Osteoblast (primary cell): ENCODE results near the gene ACVR1. TPM values are rescaled to one million over a fixed set of nuclear protein-coding genes. Genes with fewer than 3 reads are reported as not detected.

Experiments used
- DNase-seq: peaks from one replicate; pipeline ENCODE4 v3.0.0; 2011; ENCODE audit warnings: low spot score, mixed read lengths; ENCODE audit not compliant: insufficient read length; ENCODE audit errors: missing footprints
- H2AFZ ChIP-seq: 2 replicates; pipeline ENCODE4 v1.6.0; 2011; ENCODE audit warnings: mild to moderate bottlenecking, low read length
- H3K27ac ChIP-seq: 2 replicates; pipeline ENCODE4 v1.5.1; 2011; ENCODE audit warnings: mild to moderate bottlenecking, low read depth, low read length, moderate library complexity
- H3K27me3 ChIP-seq: 2 replicates; pipeline ENCODE4 v1.6.0; 2012; ENCODE audit warnings: mild to moderate bottlenecking, control low read depth, inconsistent platforms, low read length, moderate library complexity; ENCODE audit not compliant: insufficient read depth
- H3K36me3 ChIP-seq: 2 replicates; pipeline ENCODE4 v1.5.1; 2011; ENCODE audit warnings: mild to moderate bottlenecking, low read length, control low read depth, moderate library complexity; ENCODE audit not compliant: insufficient read depth
- H3K4me1 ChIP-seq: 2 replicates; pipeline ENCODE4 v1.5.1; 2011; ENCODE audit warnings: mild to moderate bottlenecking, low read length, control low read depth, moderate library complexity; ENCODE audit not compliant: insufficient read depth
- H3K4me2 ChIP-seq: 2 replicates; pipeline ENCODE4 v1.6.0; 2011; ENCODE audit warnings: mild to moderate bottlenecking, low read length; ENCODE audit not compliant: insufficient read depth
- H3K4me3 ChIP-seq: fragments of 200-600 bp; sonication (generic); 3 replicates; pipeline ENCODE4 v1.5.1; 2012; ENCODE audit warnings: mild to moderate bottlenecking, low read length, inconsistent platforms; ENCODE audit not compliant: insufficient read depth
- H3K79me2 ChIP-seq: 2 replicates; pipeline ENCODE4 v1.6.0; 2012; ENCODE audit warnings: mild to moderate bottlenecking, low read length, control low read depth, inconsistent platforms; ENCODE audit not compliant: insufficient read depth
- H3K9me3 ChIP-seq: 2 replicates; pipeline ENCODE4 v1.5.1; 2011; ENCODE audit warnings: low read depth, low read length, control low read depth
- H4K20me1 ChIP-seq: 2 replicates; pipeline ENCODE4 v1.6.0; 2012; ENCODE audit warnings: mild to moderate bottlenecking, low read length, control low read depth; ENCODE audit not compliant: insufficient read depth
- CTCF ChIP-seq: IDR thresholded peaks from 2 replicates; pipeline ENCODE4 v1.5.1; 2011; ENCODE audit warnings: mild to moderate bottlenecking, low read depth, low read length, moderate library complexity; ENCODE audit errors: extremely low read depth
- total RNA-seq: library from RNA; depleted of rRNA; stranded (reverse); fragments of >200 nt; gene quantifications from 2 replicates; pipeline ENCODE4 v1.2.3, GENCODE V29; 2012

The ACVR1 gene
- total RNA-seq, 1 donor = 52.5 TPM

GRCh38 chr2:157737656-157738055, 138.5 kb downstream of the ACVR1 start:
- H2AFZ ChIP-seq = no peak overlapping the region
- DNase-seq = no peak
- H3K9me3 ChIP-seq = no peaks in the 10 kb centered on the region
- no peaks in the 10 kb centered on the region for H3K79me2 ChIP-seq
- no peaks in the 10 kb centered on the region for H3K27me3 ChIP-seq
- H3K4me2 ChIP-seq = no peak overlapping the region
- no peaks in the 10 kb centered on the region for H4K20me1 ChIP-seq
- TF ChIP-seq CTCF = no peak
- no peak overlapping the region for H3K4me3 ChIP-seq
- no peak overlapping the region for H3K27ac ChIP-seq
- H3K4me1 ChIP-seq = no peaks in the 10 kb centered on the region
- peaks cover 32% of the 10 kb centered on the region for H3K36me3 ChIP-seq

- Histone ChIP-seq H3K4me3 (no peak overlapping the region), H2AFZ (no peak overlapping the region), H3K27ac (no peak overlapping the region), H3K4me2 (no peak overlapping the region), H3K36me3 (peaks cover 34% of the 10 kb centered on the region), H4K20me1 (no peaks in the 10 kb centered on the region), H3K4me1 (no peaks in the 10 kb centered on the region), H3K27me3 (no peaks in the 10 kb centered on the region), H3K79me2 (no peaks in the 10 kb centered on the region), H3K9me3 (no peaks in the 10 kb centered on the region)
- DNase-seq = no peak
- TF ChIP-seq CTCF = no peak
Measured at GRCh38 chr2:157735532-157735931, 140.6 kb downstream of the ACVR1 start.

- Histone ChIP-seq H3K4me2 (no peak overlapping the region), H3K79me2 (no peaks in the 10 kb centered on the region), H2AFZ (no peak overlapping the region), H4K20me1 (no peaks in the 10 kb centered on the region), H3K27me3 (no peaks in the 10 kb centered on the region), H3K27ac (no peak overlapping the region), H3K36me3 (peaks cover 32% of the 10 kb centered on the region), H3K4me3 (no peak overlapping the region), H3K9me3 (no peaks in the 10 kb centered on the region), H3K4me1 (no peaks in the 10 kb centered on the region)
- no peak for DNase-seq
- no peak for TF ChIP-seq CTCF
Measured at GRCh38 chr2:157733263-157733662, 142.9 kb downstream of the ACVR1 start.

GRCh38 chr2:157732596-157732995, 143.5 kb downstream of the ACVR1 start:
- Histone ChIP-seq H4K20me1 (no peaks in the 10 kb centered on the region), H3K27ac (no peak overlapping the region), H3K4me2 (no peak overlapping the region), H3K36me3 (peaks cover 27% of the 10 kb centered on the region), H3K4me3 (no peak overlapping the region), H3K27me3 (no peaks in the 10 kb centered on the region), H3K79me2 (no peaks in the 10 kb centered on the region), H2AFZ (no peak overlapping the region), H3K9me3 (no peaks in the 10 kb centered on the region), H3K4me1 (no peaks in the 10 kb centered on the region)
- TF ChIP-seq CTCF = no peak
- no peak for DNase-seq
